ENCODE data around the gene CCNT1. TPM values are rescaled to one million over a fixed set of nuclear protein-coding genes. Genes with fewer than 3 reads are reported as not detected.

Gene CCNT1
- total and polyA plus RNA-seq, 2 experiments from 2014 or later, result 12.8 to 33.6 TPM

DNA sequence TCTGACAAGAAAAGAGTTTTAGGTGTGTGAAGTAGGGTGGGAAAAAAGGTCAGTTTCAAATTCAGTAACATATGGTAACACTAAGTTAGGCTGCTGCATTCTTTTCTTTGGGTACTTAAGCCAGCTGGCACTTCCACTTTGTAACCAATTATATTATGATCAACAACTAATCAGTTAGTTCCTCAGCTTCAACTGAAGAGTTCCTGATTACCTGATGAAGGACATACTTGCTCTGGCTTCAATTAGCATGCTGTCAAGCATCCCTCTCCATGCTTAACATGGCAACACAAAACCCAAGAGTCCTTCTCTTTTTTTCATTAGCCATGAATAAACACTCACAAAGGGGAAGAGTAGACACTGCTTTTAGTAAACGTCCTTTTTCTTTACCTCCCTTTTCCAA is 27.7 kb downstream of the CCNT1 start:
- H3K4me1 ChIP-seq (ENCODE audit: insufficient read depth), result no peaks in the 10 kb centered on the region
- peaks cover 34% of the 10 kb centered on the region for H3K36me3 Mint-ChIP-seq (ENCODE audit: low read depth)
- no peak overlapping the region for H2AFZ ChIP-seq
- H3K4me3 Mint-ChIP-seq, result no peak overlapping the region
- H3K9me3 Mint-ChIP-seq, result no peaks in the 10 kb centered on the region
- H3K4me3 ChIP-seq, result no peak overlapping the region
- H3K4me1 Mint-ChIP-seq, result no peaks in the 10 kb centered on the region
- H3K4me2 ChIP-seq, result no peak overlapping the region
- H3K79me2 ChIP-seq (replicated peaks; ENCODE audit: insufficient read depth), result peaks cover 22% of the 10 kb centered on the region
- H3K27me3 ChIP-seq (ENCODE audit: insufficient read depth), result no peaks in the 10 kb centered on the region
- no peaks in the 10 kb centered on the region for H3K9me2 ChIP-seq (ENCODE audit: insufficient read depth)
- no peak overlapping the region for H3K27ac ChIP-seq (ENCODE audit: low read depth)
- H4K20me1 ChIP-seq (replicated peaks; ENCODE audit: insufficient read depth), result peaks cover 14% of the 10 kb centered on the region
- TF ChIP-seq STAT1 (IDR thresholded peaks at IDR 0.05; ENCODE audit: unreplicated experiment), result no peak
- no peak for TF ChIP-seq ZNF331 (CRISPR knock-in tag; IDR thresholded peaks at IDR 0.05; ENCODE audit: low read depth)
- TF ChIP-seq, protein P1, sequence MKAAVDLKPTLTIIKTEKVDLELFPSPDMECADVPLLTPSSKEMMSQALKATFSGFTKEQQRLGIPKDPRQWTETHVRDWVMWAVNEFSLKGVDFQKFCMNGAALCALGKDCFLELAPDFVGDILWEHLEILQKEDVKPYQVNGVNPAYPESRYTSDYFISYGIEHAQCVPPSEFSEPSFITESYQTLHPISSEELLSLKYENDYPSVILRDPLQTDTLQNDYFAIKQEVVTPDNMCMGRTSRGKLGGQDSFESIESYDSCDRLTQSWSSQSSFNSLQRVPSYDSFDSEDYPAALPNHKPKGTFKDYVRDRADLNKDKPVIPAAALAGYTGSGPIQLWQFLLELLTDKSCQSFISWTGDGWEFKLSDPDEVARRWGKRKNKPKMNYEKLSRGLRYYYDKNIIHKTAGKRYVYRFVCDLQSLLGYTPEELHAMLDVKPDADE (IDR thresholded peaks at IDR 0.05), result no peak
- H3K27ac Mint-ChIP-seq, result no peak overlapping the region
- ATAC-seq, result no peak
- H3K36me3 ChIP-seq (ENCODE audit: insufficient read depth), result peaks cover 15% of the 10 kb centered on the region
- H3K27me3 Mint-ChIP-seq (ENCODE audit: insufficient read depth, low read depth, poor library complexity), result peaks cover 2% of the 10 kb centered on the region
- no peak for DNase-seq (ENCODE audit: low spot score)
- H3F3A ChIP-seq (replicated peaks; ENCODE audit: low read depth), result no peaks in the 10 kb centered on the region

DNA sequence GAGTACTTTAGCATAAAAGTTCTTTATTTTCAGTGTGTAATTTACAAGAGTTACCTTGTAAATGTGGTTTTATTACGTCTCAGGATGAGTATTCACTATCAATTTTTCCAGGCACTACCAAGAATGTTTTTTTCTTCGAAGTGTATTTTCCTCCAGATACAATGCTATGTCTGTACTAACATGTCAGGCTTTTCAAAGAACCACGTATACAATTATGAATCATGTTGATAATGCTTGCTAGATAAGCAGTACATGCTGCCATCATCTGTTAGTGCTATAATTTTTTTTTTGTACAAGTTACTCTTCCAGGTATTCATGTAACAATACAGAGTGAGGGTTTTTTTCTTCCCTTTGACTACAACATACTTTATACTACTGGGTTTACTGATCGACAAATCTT is 28.9 kb downstream of the CCNT1 start:
- Histone ChIP-seq H3K36me3 (ENCODE audit: insufficient read depth) (peaks cover 2% of the 10 kb centered on the region), H3K79me2 (replicated peaks; ENCODE audit: insufficient read depth) (peaks cover 11% of the 10 kb centered on the region), H2AFZ (no peak overlapping the region), H3K4me3 (no peak overlapping the region), H3K4me1 (ENCODE audit: insufficient read depth) (no peaks in the 10 kb centered on the region), H3K9me2 (ENCODE audit: insufficient read depth) (no peaks in the 10 kb centered on the region), H3K27me3 (ENCODE audit: insufficient read depth) (no peaks in the 10 kb centered on the region), H3K4me2 (no peak overlapping the region), H3K27ac (ENCODE audit: low read depth) (no peak overlapping the region), H4K20me1 (replicated peaks; ENCODE audit: insufficient read depth) (peaks cover 9% of the 10 kb centered on the region), H3F3A (replicated peaks; ENCODE audit: low read depth) (no peaks in the 10 kb centered on the region)
- Mint-ChIP-seq H3K36me3 (ENCODE audit: low read depth) (peaks cover 21% of the 10 kb centered on the region), H3K9me3 (no peaks in the 10 kb centered on the region), H3K4me3 (no peak overlapping the region), H3K27me3 (ENCODE audit: insufficient read depth, low read depth, poor library complexity) (peaks cover 2% of the 10 kb centered on the region), H3K27ac (no peak overlapping the region), H3K4me1 (no peaks in the 10 kb centered on the region)
- DNase-seq (ENCODE audit: low spot score) (no peak), ATAC-seq (no peak)
- no peak for TF ChIP-seq ZNF331 (CRISPR knock-in tag; IDR thresholded peaks at IDR 0.05; ENCODE audit: low read depth)
- no peak for TF ChIP-seq STAT1 (IDR thresholded peaks at IDR 0.05; ENCODE audit: unreplicated experiment)
- TF ChIP-seq ZNF114 (CRISPR knock-in tag; IDR thresholded peaks at IDR 0.05), result no peak
- no peak for TF ChIP-seq JUNB (IDR thresholded peaks at IDR 0.05; ENCODE audit: unreplicated experiment)
- TF ChIP-seq, protein P1 (IDR thresholded peaks at IDR 0.05), result no peak
- TF ChIP-seq, protein P2, sequence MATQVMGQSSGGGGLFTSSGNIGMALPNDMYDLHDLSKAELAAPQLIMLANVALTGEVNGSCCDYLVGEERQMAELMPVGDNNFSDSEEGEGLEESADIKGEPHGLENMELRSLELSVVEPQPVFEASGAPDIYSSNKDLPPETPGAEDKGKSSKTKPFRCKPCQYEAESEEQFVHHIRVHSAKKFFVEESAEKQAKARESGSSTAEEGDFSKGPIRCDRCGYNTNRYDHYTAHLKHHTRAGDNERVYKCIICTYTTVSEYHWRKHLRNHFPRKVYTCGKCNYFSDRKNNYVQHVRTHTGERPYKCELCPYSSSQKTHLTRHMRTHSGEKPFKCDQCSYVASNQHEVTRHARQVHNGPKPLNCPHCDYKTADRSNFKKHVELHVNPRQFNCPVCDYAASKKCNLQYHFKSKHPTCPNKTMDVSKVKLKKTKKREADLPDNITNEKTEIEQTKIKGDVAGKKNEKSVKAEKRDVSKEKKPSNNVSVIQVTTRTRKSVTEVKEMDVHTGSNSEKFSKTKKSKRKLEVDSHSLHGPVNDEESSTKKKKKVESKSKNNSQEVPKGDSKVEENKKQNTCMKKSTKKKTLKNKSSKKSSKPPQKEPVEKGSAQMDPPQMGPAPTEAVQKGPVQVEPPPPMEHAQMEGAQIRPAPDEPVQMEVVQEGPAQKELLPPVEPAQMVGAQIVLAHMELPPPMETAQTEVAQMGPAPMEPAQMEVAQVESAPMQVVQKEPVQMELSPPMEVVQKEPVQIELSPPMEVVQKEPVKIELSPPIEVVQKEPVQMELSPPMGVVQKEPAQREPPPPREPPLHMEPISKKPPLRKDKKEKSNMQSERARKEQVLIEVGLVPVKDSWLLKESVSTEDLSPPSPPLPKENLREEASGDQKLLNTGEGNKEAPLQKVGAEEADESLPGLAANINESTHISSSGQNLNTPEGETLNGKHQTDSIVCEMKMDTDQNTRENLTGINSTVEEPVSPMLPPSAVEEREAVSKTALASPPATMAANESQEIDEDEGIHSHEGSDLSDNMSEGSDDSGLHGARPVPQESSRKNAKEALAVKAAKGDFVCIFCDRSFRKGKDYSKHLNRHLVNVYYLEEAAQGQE (IDR thresholded peaks at IDR 0.05; ENCODE audit: unreplicated experiment), result no peak
- no peak for TF ChIP-seq EZH2 (IDR thresholded peaks at IDR 0.05; ENCODE audit: low read depth, unreplicated experiment)
- no peak for TF ChIP-seq EZH2phosphoT487 (IDR thresholded peaks at IDR 0.05; ENCODE audit: unreplicated experiment)
- no peak for TF ChIP-seq CREB1 (CRISPR knock-in tag; IDR thresholded peaks at IDR 0.05; ENCODE audit: low read depth)
- TF ChIP-seq NANOG (IDR thresholded peaks at IDR 0.05; ENCODE audit: borderline replicate concordance), result no peak
- TF ChIP-seq POLR2AphosphoS5 (IDR thresholded peaks at IDR 0.05; ENCODE audit: low read depth), result no peak
- TF ChIP-seq, protein P3, sequence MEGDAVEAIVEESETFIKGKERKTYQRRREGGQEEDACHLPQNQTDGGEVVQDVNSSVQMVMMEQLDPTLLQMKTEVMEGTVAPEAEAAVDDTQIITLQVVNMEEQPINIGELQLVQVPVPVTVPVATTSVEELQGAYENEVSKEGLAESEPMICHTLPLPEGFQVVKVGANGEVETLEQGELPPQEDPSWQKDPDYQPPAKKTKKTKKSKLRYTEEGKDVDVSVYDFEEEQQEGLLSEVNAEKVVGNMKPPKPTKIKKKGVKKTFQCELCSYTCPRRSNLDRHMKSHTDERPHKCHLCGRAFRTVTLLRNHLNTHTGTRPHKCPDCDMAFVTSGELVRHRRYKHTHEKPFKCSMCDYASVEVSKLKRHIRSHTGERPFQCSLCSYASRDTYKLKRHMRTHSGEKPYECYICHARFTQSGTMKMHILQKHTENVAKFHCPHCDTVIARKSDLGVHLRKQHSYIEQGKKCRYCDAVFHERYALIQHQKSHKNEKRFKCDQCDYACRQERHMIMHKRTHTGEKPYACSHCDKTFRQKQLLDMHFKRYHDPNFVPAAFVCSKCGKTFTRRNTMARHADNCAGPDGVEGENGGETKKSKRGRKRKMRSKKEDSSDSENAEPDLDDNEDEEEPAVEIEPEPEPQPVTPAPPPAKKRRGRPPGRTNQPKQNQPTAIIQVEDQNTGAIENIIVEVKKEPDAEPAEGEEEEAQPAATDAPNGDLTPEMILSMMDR (conservative IDR thresholded peaks at IDR 0.05; ENCODE audit: low read depth in 2 of 2), result no peak

Data from GM23338 (cell line).